Left colon (tissue), 2 donors: ENCODE measurements around the gene RNGTT. TPM values are rescaled to one million over a fixed set of nuclear protein-coding genes. Genes with fewer than 3 reads are reported as not detected.
"Not testable (repeated sequence)": the region's sequence is repeated elsewhere in the genome, so short reads cannot be mapped to it uniquely, and the experiment has no call there.

Experiments
- ATAC-seq: fragments of 200-7000 bp; cut with Tn5 transposase; one replicate; pipeline ENCODE4 v1.9.1; 2020; ENCODE audit warnings: mild to moderate bottlenecking, moderate library complexity
- DNase-seq, 2 donors: peaks; one replicate each; pipeline ENCODE4 v3.0.0-alpha.2; 2020
- intact Hi-C, 2 donors: fragments of 100-400 bp; cut with DNase I in 1 of 2; cut with micrococcal nuclease in 1 of 2; formaldehyde crosslinking; loops; one replicate each; pipeline versions ENCODE4 v1.11.2 to v1.14.0; 2022; cut with DNase I, micrococcal nuclease
- total RNA-seq, 2 donors: library from RNA; stranded (reverse); fragmentation: NEBNext Ultra II Directional; extraction: Animal tissue kit (Norgen Biotek cat#: 25700); gene quantifications; one replicate each; pipeline ENCODE4 v1.2.1, GENCODE V29; 2021
- donor health status: DM: no; HTN: no; CAD: no.
- donor health status: DM: yes; HTN: yes; CAD: no.

The RNGTT gene
- total RNA-seq, 2 donors from 2014 or later = 8.7 to 10.1 TPM

DNA sequence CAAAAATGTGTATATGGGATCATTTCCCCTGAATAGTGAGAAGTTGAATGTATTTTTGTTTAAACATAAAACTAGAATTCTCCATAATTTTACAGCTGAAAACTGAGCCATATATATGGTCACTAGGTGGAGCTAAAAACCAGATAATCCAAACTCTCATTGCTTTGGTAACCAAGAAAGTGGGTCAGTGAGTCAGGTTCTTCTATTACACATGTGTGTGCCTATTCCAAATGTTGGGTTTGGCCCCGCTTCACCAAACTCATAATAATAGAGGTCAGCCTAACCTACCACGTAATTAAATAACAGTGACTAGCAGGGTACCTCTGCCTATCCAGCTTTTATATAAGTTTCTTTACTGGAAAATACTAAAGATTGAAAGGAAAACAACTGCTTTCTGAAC is 19.3 kb upstream of the RNGTT start:
- intact Hi-C loops = loop anchor here in 1 of 2 donors (5.0 to 10.0 kb wide), 3 partner anchors 142 to 392 kb away; no protein-coding TSS in a partner anchor
- DNase-seq = no peak
- peak; percentile 92 for ATAC-seq

DNA sequence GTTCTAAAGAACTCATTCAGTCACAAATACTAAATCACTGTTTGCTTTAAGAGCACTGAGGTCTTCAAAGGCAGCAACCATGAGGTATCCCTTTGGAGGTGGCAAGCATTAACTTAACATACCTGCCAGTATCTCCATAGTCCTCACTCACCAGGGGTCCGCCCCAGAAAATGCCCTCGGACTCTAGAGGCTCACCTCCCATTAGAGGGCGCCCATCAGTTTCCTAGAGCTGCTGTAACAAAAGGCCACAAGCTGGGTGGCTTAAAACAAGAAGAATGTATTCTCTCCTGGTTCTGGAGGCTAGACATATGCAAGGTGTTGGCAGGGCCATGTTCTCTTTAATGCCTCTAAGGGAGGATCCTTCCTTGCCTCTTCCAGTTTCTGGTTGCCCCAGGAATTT is 12.0 kb upstream of the RNGTT start:
- DNase-seq (no peak), ATAC-seq (no peak)
- intact Hi-C loops = loop anchor here in 1 of 2 donors (5.0 kb wide), 1 partner anchor 272 kb away; no protein-coding TSS in a partner anchor

DNA sequence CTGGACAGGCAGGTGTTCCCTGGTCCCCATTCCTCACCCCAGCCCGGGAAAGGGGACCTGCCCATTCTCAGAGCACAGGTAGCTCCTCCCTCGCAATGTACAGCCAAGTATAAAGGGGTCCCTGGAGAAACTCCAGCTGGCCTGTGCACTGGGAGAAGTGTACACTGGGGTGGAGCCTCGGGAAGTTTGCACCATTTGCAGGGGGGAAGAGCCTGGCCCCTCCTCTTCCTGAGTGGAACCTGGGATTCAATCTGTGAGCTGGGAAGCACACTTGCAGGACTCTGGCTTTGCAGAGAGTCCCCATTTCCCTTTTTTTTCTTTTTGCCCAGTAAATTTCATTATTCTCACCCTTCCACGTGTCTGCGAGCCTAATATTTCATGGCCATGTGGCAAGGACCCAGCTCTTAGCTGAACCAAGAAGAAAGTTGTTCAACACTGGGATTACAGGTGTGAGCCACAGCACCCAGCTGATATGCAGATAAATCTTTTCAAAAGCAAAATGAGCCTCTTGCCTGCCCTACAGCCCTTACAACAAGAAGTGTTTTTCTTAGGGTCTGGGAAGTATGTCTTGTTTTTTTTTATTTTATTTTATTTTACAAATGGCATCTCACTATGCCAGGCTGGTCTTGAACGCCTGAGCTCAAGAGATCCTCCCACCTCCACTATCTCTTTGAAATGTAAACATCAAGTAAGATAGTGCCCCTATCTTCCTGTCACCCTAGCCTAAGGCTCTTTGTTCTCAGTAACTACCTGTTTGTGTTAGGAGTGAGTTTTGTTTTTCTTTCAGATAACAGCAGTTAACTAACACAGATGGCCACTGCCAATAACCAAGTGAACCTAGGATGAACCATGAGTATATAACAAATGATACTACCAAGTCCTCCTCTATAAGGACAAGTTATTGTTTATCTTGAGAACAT is 9.3 kb upstream of the RNGTT start:
- DNase-seq (no peak), ATAC-seq (peak; percentile 47)
- intact Hi-C loops = no loop called here

DNA sequence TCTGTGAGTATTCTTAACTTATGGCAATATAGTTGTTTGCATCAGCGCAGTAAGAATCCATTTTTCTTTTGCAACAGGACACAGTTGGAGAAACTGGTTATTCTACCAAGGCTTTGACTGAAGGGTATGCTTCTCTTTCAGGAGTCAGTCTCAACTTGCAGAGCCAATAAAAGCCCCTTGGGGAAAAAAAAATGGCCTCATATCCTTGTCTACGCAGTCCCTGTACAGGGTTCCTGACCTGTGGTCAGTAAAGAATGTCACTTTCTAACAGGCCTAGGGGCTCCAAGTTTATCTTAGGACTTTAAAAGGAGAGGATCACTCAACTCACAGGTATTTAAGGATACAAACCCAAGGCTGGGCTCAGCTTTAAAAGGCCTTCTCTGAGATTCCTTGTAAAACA is 6.9 kb upstream of the RNGTT start:
- ATAC-seq (no peak), DNase-seq (no peak)
- intact Hi-C loops = no loop called here

DNA sequence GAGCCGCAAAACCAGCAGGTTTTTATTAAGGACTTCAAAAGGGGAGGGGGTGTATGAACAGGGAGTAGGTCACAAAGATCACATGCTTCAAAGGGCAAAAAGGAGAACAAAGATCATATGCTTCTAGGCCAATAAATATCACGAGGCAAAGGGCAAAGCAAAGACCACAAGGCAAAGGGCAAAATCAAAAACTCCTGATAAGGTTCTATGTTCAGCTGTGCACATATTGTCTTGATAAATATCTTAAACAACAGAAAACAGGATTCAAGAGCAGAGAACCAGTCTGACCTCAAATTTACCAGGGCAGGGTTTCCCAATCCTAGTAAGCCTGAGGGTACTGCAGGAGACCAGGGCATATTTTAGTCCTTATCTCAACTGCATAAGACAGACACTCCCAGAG is 5.8 kb upstream of the RNGTT start:
- ATAC-seq, intact Hi-C loops, DNase-seq: not testable (repeated sequence)

DNA sequence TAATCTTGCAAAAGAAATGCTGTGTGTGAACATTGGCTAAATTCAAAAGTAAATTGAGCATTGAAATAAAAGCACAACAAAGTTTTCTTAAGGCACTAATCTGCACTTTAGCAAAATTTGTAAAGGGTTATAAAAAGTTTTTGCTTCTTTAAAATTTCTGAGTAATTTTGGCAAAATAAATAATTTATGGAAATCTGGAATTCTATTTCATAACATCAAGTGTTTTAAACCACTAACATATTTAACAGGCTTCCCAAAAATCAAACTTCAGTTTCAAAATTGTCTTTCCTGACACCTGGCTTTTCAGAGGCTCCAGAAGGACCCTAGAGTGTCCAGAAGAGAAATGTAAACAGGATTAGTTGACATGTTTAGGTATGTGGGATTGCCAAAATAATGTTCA is 4.5 kb upstream of the RNGTT start:
- intact Hi-C loops = no loop called here
- no peak for ATAC-seq

DNA sequence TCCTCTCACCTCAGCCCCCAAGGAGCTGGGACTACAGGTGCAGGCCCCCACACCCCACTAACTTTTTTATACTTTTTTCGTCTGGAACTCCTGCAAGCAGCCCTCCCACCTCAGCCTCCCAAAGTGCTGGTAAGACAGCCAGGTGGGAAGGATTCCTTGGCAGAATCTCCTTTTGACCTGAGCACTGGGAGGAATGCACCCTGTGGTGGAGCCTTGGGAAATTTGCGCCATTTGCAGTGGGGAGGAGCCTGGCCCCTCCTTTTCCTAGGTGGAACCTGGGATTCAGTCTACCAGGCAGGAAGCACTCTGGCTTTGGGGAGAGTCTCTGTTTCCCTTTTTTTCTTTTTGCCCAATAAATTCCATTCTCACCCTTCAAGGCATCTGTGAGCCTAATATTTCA is 2.3 kb upstream of the RNGTT start:
- DNase-seq (no peak), ATAC-seq (no peak)
- intact Hi-C loops = no loop called here

More for the DNA sequence above, 4.5 kb upstream of the RNGTT start:
- DNase-seq = no peak

DNA sequence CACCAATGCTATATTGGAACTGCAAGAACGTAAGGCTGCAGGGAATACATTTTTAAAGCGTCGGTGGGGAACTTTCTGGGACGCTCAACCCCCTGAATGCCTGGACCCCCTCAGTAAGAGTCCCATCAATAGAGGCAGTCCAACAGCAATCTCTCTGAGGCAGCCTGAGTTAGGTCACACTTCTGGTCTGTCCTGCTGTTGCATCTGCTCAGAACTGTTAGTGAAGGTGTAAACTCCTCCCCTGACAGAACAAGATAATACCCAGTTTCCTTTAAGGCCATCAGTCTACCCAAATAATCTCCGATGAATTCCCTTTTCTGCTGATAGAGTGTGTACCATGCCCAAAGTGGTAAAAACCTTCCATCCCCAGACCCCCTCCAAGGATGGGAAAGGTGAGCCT is 1.1 kb upstream of the RNGTT start:
- ATAC-seq (no peak), DNase-seq (no peak)
- intact Hi-C loops = no loop called here

DNA sequence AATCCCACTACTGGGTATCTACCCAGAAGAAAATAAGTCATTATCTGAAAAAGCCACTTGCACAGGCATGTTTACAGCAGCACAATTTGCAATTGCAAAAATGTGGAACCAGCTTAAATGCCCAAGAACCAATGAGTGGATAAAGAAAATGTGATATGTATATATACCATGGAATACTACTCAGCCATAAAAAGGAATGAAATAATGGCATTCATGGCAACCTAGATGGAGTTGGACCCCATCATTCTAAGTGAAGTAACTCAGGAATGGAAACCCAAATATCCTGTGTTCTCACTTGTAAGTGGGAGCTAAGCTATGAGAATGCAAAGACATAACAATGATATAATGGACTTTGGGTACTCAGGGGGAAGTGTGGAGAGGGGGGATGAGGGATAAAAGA is 4.6 kb downstream of the RNGTT start:
- intact Hi-C loops = no loop called here
- ATAC-seq (no peak), DNase-seq (no peak)

DNA sequence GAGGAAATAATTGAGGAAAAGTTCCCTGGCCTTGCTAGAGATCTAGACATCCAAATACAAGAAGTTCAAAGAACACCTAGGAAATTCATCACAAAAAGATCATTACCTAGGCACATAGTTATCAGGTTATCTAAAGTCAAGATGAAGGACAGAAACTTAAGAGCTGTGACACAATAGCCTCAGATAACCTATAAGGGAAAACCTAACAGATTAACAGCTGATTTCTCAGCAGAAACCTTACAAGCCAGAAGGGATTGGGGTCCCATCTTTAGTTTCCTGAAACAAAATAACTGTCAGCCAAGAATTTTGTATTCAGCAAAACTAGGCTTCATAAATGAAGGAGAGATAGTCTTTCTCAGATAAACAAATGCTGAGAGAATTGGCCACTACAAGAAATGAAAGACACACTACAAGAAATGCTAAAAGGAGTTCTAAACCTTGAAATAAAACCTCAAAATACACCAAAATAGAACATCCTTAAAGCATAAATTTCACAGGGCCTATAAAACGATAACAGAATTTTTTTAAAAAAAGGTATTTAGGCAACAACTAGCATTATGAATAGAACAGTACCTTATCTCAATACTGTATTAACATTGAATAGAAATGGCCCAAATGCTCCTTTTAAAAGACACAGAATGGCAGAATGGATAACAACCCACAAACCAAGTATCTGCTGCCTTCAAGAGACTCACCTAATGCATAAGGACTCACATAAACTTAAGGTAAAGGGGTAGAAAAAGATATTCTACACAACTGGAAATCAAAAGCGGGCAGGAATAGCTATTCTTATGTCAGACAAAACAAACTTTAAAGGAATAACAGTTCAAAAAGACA is 9.7 kb downstream of the RNGTT start:
- no peak for DNase-seq
- ATAC-seq = no peak
- intact Hi-C loops = no loop called here

DNA sequence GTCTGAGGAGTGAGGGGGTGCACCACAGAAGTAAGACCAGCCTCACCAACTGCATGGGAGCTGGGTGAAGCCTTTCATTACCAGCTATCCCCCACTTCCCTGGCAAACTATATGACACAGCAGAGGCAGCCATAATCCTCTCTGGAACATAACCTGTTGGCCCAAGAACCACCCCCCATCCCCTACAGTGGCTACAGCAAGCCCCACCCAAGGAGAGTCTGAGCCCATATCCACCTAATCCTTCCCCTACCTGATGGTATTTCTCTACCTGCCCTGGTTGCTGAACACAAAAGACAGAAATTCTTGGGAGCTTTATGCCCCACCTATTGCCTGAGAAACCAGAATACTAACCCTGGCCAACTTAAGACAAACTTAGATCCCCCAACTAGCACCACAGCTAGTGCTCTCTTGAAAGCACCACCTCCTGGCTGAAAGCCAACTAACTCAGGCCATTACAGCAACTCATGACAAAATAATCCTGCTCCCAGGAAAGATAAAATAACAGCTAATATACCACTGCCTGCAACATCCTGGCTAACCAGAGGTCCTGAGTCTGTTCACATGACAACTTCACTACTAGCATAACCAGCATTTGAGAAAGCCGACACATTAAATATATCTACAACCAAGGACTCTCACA is 11.2 kb downstream of the RNGTT start:
- DNase-seq (no peak), ATAC-seq (no peak)
- intact Hi-C loops = no loop called here

DNA sequence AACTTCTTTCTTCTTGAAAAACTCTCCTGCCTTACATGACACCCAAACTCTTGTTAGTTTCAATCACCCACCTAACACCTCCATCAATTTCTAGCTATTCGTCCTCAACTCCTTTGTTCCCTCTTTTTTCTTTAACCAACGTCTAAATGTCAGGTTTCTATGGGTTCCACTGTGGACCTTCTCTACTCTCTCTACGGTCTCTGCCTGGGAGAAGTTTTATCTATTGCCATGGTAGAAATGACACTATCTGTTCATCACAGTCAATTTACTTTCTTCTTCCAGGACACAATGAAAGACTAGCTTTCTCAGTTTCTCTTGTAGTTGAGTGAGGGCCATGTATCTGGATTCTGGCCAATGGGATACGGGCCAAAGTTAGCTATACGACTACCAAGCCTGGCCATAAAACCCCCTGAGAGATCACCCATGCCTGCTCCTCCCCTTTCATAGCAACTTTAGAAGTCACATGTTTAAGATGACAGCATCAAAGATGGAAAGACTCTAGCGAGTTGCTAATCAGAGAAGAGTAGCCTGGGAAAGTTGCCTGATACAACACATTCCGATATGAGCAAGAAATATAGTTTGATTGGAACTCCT is 17.9 kb downstream of the RNGTT start:
- DNase-seq = no peak
- intact Hi-C loops = no loop called here

DNA sequence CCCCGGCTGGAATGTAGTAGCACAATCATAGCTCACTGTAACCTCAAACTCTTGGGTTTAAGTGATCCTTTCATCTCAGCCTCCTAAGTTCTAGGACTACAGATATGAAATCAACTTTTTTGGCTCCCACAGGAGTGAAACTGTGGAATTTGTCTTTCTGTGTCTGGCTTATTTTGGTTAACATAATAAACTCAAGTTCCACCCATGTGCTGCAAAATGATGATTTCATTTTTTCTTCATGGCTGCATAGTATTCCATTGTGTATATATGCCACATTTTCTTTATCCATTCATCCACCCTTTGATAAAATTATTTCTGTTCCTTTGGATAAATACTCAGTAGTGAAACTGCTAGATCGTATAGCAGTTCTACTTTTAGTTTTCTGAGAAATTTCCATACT is 29.9 kb downstream of the RNGTT start:
- no peak for ATAC-seq
- intact Hi-C loops = no loop called here
- no peak for DNase-seq

More for the DNA sequence above, 17.9 kb downstream of the RNGTT start:
- ATAC-seq = no peak

DNA sequence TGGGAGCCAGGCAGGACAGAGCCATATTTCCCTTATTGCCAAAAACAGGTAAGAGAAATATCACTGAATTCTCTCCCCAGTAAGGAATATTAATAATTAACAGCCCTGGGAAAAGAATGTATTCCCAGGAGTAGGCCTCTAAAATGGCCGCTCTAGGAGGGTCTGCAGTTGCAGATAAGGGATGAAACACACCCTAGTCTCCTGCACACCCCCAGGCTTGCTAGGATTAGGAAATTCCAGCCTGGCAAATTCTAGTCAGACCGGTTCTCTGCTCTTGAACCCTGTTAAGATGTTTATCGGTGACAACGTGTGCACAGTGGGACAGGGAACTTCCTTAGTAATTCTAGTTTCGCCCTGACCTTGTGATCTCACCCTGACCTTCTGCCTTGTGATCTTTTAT is 31.4 kb downstream of the RNGTT start:
- not testable (repeated sequence) for DNase-seq

DNA sequence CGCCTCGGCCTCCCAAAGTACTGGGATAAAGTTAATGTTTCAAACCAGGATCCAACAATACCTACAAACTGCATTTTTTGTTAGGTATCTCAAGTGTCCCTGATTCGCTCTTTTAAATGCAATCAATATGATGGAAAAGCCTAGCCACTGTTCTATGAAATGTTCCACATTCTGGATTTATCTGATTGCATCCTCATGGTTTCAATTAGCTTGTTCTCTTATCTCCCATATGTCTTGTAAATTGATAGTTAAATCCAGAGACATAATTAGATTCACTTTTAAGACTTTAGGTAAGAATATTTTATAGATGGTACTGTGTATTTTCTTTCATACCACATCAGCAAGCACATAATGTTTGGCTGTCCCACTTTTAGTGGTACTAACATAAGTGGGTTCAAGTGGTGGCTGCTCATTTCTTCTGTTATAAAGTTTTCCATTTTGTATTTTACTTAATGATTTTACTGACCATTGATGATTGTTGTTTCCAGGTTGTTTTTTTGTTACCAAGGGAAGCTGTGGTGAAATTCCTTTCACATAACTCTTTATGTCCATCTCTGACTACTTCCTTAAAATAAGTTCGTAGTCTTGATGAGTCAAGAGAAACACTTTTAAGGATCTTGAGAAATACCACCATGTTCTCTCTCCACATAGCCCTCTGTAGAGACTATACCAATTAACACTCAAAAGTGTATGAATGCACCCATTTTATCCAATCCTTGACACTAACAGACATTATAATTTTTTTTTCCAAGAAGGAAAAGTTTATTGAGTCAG is 40.5 kb downstream of the RNGTT start:
- intact Hi-C loops = no loop called here
- no peak for ATAC-seq
- no peak for DNase-seq

More for the DNA sequence above, 31.4 kb downstream of the RNGTT start:
- intact Hi-C loops, ATAC-seq: not testable (repeated sequence)

DNA sequence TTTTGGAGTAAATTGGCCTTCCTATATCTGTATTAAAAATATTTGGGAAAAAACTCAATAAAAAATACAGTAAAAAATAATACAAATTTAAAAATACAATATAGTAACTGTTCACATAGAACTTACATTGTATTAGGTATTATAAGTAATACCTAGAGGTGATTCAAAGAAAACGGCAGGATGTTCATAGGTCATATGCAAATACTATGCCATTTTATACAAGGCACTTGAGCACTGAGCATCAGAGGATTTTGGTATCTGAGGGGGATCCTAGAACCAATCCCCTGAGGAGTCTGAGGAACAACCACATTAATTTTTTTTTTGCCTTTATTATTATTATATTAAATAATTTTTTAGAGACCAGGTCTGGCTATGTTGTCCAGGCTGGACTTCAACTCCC is 41.7 kb downstream of the RNGTT start:
- ATAC-seq = no peak
- intact Hi-C loops = no loop called here
- DNase-seq = no peak

DNA sequence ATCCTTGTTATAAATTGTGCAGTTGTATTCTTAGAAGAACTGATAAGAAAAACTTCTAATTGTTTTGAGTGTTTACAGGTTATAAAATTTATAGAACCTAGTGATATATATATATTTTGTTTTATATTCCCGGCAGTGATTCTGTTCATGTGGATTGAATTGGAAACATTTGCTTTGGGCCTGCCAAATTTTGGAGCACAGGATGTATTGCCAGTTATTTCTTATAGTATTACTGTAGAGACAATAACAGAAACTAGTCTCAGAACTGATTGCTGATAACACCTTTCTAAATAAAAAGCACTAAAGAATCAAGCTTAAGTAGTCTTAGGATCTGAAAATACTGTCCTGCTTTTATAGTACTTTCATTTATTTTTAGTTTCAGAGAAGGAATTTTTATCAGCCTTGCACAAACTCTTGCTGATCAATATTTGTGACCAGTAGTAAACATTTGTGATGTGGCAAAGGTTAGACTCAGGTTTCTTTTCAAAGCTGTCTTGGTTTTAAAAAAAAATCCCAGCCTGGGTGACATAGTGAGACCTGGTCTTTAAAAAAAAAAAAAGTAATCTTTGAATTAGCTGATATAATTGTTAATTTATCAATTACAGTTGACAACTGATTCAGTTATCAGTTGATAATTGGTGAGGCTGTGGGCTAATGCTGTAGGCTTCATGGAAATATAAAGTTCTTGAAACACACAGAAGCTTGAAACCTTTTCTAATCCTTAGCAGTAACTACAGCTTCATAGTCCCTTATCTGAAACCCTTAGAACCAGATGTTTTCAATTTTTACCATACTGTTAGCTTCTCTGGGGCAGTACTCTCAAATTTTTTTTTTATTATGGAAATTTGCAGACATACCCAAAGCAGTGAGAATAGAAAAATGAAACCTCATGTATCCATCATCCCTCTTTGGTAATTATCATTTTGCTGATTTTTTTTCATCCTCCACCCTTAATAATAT is 42.4 kb downstream of the RNGTT start:
- intact Hi-C loops = no loop called here
- DNase-seq (no peak), ATAC-seq (no peak)
